Prostate gland (tissue), 2 donors: ENCODE data around the gene RARB. TPM values are rescaled to one million over a fixed set of nuclear protein-coding genes. Genes with fewer than 3 reads are reported as not detected.

Source experiments
- DNase-seq: peaks from one replicate; pipeline ENCODE4 v3.0.0-alpha.2; 2019; ENCODE audit warnings: low spot score
- H3K27ac ChIP-seq, 2 donors: fragments of 200-600 bp; sonication (generic); 2 replicates each; pipeline ENCODE4 v1.5.1; 2017 to 2019
- H3K27me3 ChIP-seq: fragments of 200-600 bp; sonication (generic); replicated peaks from 2 replicates; pipeline ENCODE4 v1.5.1; 2019; ENCODE audit not compliant: insufficient read depth
- H3K36me3 ChIP-seq, 2 donors: fragments of 200-600 bp; sonication (generic); 1 replicate in 1 of 2; 2 replicates in 1 of 2; pipeline versions ENCODE4 v1.5.1 to v1.8.1; 2017 to 2019
- H3K4me1 ChIP-seq: fragments of 200-600 bp; sonication (generic); replicated peaks from 2 replicates; pipeline ENCODE4 v1.5.1; 2019
- H3K4me3 ChIP-seq, 2 donors: fragments of 200-600 bp; sonication (generic); 2 replicates each; pipeline ENCODE4 v1.5.1; 2017 to 2019
- H3K9me3 ChIP-seq: fragments of 200-600 bp; sonication (generic); 2 replicates; pipeline ENCODE4 v1.5.1; 2017
- POLR2A ChIP-seq: fragments of 450-650 bp; IDR thresholded peaks from one replicate; pipeline ENCODE4 v1.6.1; 2016; ENCODE audit warnings: antibody characterized with exemption, mild to moderate bottlenecking
- POLR2AphosphoS5 ChIP-seq: sonication (generic); formaldehyde crosslinking; IDR thresholded peaks from one replicate; pipeline ENCODE4 v1.6.1; 2017; ENCODE audit warnings: antibody characterized with exemption
- WGBS: methylation state at CpG from one replicate; pipeline ENCODE4 v1.1.5; 2018; 5-methylcytosine and 5-hydroxymethylcytosine counted together
- intact Hi-C: fragments of 100-400 bp; cut with DNase I; formaldehyde crosslinking; loops from one replicate; pipeline ENCODE4 v1.14.2; 2022
- total RNA-seq, 2 donors: library from RNA; depleted of rRNA; stranded (reverse); fragments of >200 nt; gene quantifications; one replicate each; pipeline ENCODE4 v1.1.0, GENCODE V29; 2016
- TF ChIP-seq, protein P1 (sequence below), 4 experiments: fragments of 200-600 bp in 2 of 4; fragments of 450-650 bp in 2 of 4; sonication (generic) in 2 of 4; IDR thresholded peaks; 1 replicate in 3 of 4; 2 replicates in 1 of 4; pipeline ENCODE4 v1.5.1; 2016 to 2019; ENCODE audit warnings: antibody characterized with exemption in 4 of 4, mild to moderate bottlenecking in 2 of 4, moderate library complexity in 2 of 4

RARB gene
- total RNA-seq, 2 donors from 2014 or later, result 4.4 to 17.2 TPM

DNA sequence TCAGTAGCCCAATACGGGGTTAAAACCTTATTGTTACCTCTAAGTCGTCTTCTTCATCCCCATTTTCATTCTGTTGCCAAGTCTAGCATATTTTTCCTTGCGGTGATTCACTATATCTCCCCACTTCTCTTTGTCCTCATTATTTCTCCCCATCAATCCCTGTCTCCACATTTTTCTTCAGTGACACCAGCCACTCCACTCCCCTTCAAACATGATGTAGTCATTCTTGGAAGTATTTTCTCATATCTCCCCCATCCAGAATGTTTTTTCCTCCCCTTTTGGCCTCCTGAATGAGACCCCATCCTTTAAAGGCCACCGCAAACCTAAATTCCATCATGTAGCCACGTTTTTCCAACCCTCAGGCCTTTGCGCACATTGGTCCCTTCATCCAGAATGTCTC, 130.7 kb downstream of the RARB start:
- intact Hi-C loops, result no loop called here
- no peak for DNase-seq
- WGBS, result 86% methylated on average over 6 of the region's 6 CpGs
- Histone ChIP-seq H3K36me3 (no peaks in the 10 kb centered on the region), H3K27me3 (no peaks in the 10 kb centered on the region), H3K9me3 (no peaks in the 10 kb centered on the region), H3K27ac (no peak overlapping the region), H3K4me3 (no peak overlapping the region), H3K4me1 (no peaks in the 10 kb centered on the region)
- no peak for TF ChIP-seq POLR2AphosphoS5
- TF ChIP-seq POLR2A, result no peak
- TF ChIP-seq, protein P1, sequence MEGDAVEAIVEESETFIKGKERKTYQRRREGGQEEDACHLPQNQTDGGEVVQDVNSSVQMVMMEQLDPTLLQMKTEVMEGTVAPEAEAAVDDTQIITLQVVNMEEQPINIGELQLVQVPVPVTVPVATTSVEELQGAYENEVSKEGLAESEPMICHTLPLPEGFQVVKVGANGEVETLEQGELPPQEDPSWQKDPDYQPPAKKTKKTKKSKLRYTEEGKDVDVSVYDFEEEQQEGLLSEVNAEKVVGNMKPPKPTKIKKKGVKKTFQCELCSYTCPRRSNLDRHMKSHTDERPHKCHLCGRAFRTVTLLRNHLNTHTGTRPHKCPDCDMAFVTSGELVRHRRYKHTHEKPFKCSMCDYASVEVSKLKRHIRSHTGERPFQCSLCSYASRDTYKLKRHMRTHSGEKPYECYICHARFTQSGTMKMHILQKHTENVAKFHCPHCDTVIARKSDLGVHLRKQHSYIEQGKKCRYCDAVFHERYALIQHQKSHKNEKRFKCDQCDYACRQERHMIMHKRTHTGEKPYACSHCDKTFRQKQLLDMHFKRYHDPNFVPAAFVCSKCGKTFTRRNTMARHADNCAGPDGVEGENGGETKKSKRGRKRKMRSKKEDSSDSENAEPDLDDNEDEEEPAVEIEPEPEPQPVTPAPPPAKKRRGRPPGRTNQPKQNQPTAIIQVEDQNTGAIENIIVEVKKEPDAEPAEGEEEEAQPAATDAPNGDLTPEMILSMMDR (IDR thresholded peaks at IDR 0.05), result no peak

- TF ChIP-seq, protein P1 (IDR thresholded peaks at IDR 0.05), result no peak
- no peak for TF ChIP-seq POLR2A
- TF ChIP-seq POLR2AphosphoS5, result no peak
- H3K4me1 ChIP-seq, result no peaks in the 10 kb centered on the region
- H3K9me3 ChIP-seq, result no peaks in the 10 kb centered on the region
- no peaks in the 10 kb centered on the region for H3K27me3 ChIP-seq
- no peak overlapping the region for H3K4me3 ChIP-seq
- intact Hi-C loops, result no loop called here
- no peaks in the 10 kb centered on the region for H3K36me3 ChIP-seq
- no peak for DNase-seq
- H3K27ac ChIP-seq, result no peak overlapping the region
- 68% methylated on average over 1 of the region's 1 CpG for WGBS
These were observed 135.5 kb downstream of the RARB start for GRCh38 chr3:25563601-25564000.

DNA sequence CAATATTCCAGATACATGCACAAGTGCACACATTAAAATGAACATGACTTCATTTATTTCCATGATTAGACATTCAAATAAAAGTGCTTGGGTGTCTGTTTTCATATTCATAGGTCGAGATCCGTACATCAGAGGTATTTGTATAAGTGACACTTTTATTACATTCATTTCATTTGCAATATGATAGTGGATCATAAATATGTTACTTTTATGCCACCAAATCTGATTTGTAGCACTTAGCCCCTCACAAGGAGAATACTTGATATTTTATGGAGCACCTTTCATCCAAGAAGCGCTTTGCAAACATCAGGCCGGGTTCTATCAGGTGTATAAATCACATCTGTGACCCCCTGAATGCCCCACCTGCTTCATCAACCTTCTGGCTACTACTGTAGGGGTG, 136.0 kb downstream of the RARB start:
- Histone ChIP-seq H3K36me3 (no peaks in the 10 kb centered on the region), H3K4me3 (no peak overlapping the region), H3K4me1 (no peaks in the 10 kb centered on the region), H3K27ac (no peak overlapping the region), H3K27me3 (no peaks in the 10 kb centered on the region), H3K9me3 (no peaks in the 10 kb centered on the region)
- intact Hi-C loops, result no loop called here
- WGBS, result 72% methylated on average over 4 of the region's 4 CpGs
- no peak for DNase-seq
- TF ChIP-seq POLR2A (no peak), POLR2AphosphoS5 (no peak)
- TF ChIP-seq, protein P1 (IDR thresholded peaks at IDR 0.05), result no peak

DNA sequence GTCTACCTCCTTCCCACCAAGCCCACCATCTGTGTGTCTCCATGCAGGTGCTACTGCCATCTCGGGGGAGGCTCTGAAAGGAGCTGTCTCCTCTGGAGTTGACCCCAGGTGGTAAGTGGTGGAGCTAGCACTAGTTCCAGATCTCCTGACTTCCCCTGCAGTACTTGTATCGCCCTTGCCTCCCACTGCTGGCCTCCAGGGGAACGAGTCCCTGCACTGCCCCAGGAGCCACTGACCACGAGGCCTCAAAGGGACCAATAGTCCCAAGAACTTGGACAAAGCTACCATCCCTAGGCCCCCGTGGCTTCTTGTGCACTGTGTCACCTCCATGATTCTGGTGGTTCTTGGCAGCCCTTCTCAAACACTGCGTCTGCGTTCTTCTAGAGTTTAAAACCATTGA, 137.7 kb downstream of the RARB start:
- no peak overlapping the region for H3K4me3 ChIP-seq
- no peak overlapping the region for H3K27ac ChIP-seq
- no peak for DNase-seq
- no peaks in the 10 kb centered on the region for H3K9me3 ChIP-seq
- intact Hi-C loops, result no loop called here
- WGBS, result 98% methylated on average over 7 of the region's 7 CpGs
- H3K27me3 ChIP-seq, result no peaks in the 10 kb centered on the region
- H3K36me3 ChIP-seq, result no peaks in the 10 kb centered on the region
- no peak for TF ChIP-seq POLR2A
- TF ChIP-seq POLR2AphosphoS5, result no peak
- TF ChIP-seq, protein P1 (IDR thresholded peaks at IDR 0.05), result no peak
- no peaks in the 10 kb centered on the region for H3K4me1 ChIP-seq

GRCh38 chr3:25566358-25566920, 138.4 kb downstream of the RARB start:
- H3K27me3 ChIP-seq, result no peaks in the 10 kb centered on the region
- H3K4me1 ChIP-seq, result no peaks in the 10 kb centered on the region
- DNase-seq, result no peak
- no peak overlapping the region for H3K27ac ChIP-seq
- TF ChIP-seq POLR2A (no peak), POLR2AphosphoS5 (no peak)
- TF ChIP-seq, protein P1 (IDR thresholded peaks at IDR 0.05), result no peak
- intact Hi-C loops, result no loop called here
- no peaks in the 10 kb centered on the region for H3K36me3 ChIP-seq
- WGBS, result 88% methylated on average over 5 of the region's 5 CpGs
- no peaks in the 10 kb centered on the region for H3K9me3 ChIP-seq
- no peak overlapping the region for H3K4me3 ChIP-seq
